ENCODE measurements around the gene OR1D5. TPM values are rescaled to one million over a fixed set of nuclear protein-coding genes. Genes with fewer than 3 reads are reported as not detected.

OR1D5 gene
- total RNA-seq, 1 donor = not detected

GRCh38 chr17:3012926-3013581 is 50.4 kb downstream of the OR1D5 start:
- peak; percentile 61 for DNase-seq (ENCODE audit: low read depth)
- TF ChIP-seq CTCF (IDR thresholded peaks at IDR 0.05; ENCODE audit: insufficient read depth, low read depth, low read length) = peak; percentile 87

More at GRCh38 chr17:3012926-3013581, 50.4 kb downstream of the OR1D5 start:
- H3K4me3 ChIP-seq (ENCODE audit: low read depth, low read length) = no peak overlapping the region

Other genes starting within 250 kb of the OR1D5 start
- gene OR1D2, start 40.8 kb upstream of the OR1D5 start, total RNA-seq = not detected in 2 replicates
- not detected in 2 replicates for gene OR1G1, start 63.9 kb upstream of the OR1D5 start, total RNA-seq
- not detected in 2 replicates for gene OR1A2, start 133.9 kb upstream of the OR1D5 start, total RNA-seq
- not detected in 2 replicates for gene OR1A1, start 144.1 kb upstream of the OR1D5 start, total RNA-seq
- gene OR3A1, start 234.8 kb upstream of the OR1D5 start, total RNA-seq = 0.32 and 0.43 TPM in 2 replicates

Measured in fibroblast of villous mesenchyme (primary cell).